Superior temporal gyrus (tissue), 1 donor: ENCODE results near the gene PRDM11.

Source experiments
- DNase-seq: peaks from one replicate; pipeline ENCODE4 v3.0.0-alpha.2; 2016; ENCODE audit errors: extremely low spot score

PRDM11 gene

DNA sequence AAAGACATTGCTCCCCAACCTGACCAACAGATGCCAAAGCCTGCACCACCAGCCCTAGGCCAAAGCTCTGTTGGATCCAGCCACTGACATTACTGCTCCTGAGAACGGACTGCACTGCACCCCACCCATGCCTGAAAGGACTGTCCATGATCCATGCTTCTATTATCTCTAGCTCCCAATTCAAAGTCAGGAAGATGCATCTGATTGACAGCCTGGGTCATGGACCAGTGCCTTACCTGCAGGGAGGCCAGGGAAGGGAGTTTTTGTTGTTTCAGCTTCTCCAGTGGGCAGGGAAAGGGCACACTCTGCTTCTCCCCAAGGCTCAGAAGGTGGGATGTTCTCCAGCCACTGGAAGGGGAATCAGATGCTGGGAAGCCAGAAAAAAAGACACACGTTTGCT, 4.8 kb upstream of the PRDM11 start:
- no peak for DNase-seq

DNA sequence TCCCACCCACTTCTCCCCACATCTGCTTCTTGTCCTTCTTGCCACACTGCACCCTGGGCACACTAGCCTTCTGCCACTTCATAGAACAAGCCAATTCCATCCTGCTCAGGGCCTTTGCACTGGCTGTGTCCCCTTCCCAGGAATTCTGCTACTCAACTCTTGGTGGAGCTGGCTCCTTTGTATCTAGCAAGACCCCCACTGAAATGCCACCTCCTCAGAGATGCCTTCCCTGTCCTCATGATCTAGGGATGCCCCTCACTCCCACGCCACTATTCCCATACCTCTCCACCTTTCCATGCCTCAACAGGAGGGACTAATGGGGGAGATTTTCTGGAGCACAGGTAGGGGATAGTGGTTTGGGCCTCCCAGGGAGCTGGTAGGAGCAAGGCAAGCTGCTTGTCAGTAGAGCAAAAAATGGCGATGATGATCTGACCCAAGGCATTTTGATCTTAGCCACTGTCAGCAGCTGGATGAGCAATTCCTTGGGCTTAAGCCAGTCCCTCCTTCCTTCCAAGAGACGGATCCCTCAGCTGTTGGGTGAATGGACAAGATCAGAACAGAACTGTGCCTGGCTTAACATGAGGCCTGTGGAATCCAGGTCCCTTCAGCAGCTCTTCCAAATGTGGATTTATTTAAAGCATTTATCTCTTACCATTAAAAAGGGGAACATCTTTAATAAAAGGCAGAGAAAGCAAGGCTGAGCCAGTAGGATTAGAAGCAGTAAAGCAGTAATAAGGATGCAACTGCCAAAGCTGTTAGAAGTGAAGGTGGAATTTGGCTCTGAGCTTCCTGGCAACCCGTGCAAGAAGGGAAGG, 4.0 kb upstream of the PRDM11 start:
- no peak for DNase-seq

DNA sequence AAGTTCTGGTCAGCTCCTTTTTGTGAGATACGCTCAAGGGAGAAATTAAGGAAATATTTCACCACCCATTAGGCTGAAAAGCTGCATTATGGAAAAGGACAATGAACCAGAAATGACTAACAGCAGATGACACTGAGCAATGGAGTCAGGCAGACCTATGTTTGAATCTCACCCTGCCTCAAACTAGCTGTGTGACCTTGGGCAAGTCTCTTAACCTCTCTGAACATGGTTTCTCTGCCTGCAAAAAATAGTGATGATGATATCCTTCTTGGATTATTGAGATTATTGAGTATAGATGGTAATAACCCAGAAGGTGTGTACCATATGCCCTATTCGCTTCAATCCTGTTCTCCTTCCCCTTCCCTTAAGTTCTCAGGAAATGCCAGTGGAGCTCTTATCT, 2.9 kb upstream of the PRDM11 start:
- DNase-seq, result no peak

DNA sequence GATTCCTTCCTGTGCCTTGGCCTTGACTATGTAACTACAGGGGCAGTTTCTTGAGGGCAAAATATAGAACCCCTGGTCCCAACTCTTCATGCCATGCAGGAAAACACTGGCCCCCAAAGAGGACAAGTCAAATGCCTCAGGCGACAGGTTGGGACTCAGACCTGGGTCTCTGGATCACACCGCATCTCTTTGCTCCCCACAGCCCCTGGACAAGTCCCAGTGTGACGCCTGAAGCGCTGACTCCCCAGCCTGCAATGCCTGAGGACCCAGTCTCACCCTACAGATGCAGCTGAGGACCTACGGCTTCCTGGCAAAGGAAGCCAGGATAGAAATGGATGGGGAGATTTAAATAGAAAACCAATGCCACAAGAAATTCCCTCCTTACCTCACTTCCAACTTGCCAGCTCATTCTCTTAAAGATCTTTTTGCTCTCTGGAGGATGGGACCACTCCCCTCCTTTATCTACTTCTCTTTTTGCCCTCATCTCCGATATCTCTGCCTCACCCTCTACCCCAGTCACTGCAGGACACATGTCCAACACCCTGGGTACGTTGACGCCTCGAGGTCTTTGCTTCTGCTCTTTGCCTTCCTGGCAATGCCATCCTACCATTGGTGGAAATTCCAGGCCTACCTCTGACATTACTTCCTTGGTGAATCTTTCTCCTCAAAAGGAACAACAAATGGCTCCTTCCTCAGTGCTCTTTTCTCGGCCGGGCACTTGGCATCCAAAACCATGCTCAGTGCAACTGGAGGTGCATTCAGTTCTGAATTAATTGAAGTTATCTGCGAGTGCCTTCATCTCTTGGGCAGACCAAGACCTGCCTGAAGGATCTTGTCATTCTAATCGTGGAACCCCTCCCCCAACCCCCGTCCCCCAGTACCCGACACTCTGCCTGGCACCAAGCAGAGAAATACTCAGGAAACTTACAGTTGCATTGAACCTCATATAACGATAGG, 2.0 kb upstream of the PRDM11 start:
- no peak for DNase-seq

DNA sequence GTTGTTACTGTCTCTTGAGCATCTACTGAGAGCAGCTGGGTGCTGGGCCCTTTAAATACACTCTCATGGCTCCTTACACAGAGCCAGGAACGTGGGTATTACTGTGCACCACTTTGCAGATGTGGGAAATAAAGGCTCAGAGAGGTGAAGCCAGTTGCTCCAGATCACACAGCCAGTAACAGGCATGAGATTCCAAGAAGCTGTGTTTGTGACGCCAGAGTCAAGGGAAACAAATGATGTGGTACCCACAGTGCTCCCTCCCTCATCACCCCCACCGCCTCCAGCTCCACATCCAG, 1.4 kb upstream of the PRDM11 start:
- DNase-seq, result no peak

DNA sequence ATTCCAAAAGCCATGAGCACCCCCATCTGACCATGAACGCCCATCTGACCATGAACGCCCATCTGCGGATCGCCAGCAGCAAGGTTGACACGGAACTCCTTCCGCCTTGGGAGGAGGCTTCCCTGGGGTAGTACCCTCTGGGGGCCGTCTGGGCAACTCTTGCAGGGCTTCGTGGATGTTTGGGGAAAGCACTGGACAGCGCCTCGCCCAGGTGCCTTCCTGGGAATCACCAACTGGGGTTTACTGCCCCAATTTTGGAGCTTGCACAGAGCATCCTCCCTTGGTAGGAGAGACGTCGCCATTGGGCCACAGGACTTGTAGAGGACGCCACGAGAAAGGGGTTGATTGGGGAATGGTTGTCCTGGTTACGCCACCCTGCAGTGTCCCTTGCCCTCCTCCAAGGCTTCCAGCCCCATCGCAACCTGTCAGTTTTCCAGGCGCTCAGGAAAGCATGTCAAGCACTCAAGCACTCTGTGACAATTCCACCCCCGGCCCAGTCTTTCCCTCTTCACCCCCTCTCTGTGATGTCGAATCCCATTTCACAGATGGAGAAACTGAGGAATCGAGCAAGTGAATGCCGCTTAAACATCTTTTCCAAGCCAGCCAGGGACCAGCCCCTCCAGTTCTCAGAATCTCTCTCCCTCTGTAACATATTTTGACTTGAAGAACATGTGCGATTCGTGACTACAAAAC, 914 bp upstream of the PRDM11 start:
- no peak for DNase-seq

DNA sequence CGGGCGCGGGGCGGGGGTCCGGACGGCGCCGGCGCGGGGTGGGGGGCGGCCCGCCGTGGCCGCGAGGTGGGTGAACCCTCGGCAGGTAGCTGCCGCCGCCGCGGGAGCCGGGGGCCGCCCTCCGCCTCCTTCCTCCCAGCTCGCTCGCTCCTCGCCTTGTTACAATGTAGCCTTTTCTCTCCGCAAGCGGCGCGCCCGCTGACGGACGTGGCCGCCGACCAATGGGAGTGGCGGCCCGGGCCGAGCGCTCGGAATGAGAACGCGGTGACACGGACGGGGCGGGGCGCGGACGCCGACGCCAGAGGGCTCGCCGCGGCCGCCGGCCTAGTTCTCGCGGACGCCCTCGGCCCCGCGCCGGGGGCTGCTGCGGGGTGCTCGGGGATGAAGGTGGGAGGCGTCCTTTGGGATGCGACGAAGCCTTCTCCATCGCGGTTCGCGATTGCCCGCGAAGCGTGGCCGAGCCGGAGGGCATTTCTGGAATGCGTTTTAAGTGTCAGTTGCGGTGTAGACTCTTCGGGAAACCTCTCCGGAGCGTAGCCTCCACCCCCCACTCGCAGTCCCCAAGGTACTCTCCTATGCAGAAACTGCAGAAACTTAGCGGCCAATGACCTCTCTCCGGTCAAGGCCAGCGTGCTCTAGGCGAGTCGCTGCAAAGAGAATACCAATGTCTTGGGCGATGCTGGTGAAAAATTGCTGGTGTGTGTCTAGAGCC, 734 bp downstream of the PRDM11 start:
- DNase-seq, result peak; percentile 93

DNA sequence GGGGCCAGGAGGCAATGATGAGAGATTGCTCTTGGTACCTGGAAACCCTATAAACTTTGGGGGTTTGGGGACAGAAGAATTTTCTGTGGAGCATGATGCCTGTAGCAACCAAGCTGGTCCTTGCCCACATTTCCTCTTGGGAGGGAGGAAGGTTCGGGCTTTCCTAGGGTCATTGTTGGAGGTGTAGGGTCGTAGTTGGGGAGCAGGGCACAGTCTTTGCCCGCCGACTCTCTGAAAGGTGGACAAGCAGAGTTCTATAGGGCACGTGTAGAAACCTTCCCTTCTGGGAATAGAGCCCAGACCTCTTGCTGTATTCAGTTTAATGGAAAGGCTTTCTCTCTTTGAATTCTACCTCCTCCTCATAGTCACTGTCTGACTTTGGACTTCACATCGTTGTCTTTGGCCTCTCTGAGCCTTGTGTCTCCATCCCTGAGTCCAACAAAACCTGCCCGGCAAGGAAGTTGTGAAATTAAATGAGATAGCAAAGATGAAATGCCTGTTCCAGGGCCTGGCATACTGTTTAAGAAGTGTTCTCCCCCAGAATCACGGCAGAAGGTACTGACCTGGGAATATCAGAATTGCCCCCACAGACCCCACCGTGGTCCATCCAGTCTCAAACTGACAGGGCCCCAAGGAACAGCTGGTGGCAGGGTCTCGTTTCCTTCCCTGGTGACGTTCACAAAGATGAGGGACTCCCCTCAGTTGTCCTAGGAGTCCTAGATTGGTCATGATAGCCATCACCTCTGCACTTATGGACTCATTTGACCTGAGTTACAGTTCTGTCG, 1.6 kb downstream of the PRDM11 start:
- DNase-seq, result no peak

DNA sequence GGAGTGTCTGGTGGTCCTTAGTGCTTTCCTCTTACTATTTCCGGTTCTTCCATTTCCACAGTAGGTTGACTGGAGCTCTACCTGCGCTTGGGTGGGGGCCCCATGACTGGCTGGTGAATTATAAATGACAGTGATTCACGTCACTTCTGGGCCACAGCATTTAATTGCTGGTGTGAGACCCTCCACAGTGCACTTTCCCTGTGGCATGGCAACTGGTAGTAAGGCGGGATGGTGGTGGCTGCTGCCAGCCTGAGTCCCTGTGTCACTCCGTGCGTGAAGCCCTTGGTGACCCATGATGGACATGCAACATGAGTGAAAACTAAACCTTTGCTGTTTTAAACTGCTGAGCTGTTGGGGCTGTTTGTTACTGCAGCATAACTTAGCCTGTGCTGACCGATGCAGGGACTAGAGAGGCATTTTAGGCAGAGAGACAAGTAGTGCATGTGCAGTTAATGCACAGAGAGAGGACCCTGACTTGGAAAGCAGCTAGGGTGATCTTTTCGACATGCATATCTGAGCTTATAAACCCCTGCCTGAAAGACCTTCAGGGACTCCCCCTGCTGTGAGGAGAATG, 3.1 kb downstream of the PRDM11 start:
- DNase-seq, result no peak

DNA sequence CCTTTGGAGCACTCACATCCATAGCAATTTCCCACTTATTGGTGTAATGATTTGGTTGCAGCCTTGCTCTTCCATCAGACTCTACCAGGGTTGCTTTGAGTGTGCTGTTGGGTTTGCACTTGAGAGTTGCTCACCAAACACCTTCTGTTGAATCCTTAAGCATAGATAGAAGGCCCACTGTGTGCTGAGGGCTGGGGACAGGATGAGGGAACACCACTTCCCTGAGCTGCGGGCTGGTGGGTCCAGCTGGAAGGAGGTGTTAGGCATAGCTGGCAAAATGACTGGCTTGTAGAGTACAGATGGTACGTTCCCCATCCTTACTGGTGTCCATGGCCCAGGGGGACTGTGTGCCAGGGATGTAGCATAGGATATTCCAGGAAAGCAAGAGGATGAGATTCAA, 3.9 kb downstream of the PRDM11 start:
- DNase-seq, result no peak

DNA sequence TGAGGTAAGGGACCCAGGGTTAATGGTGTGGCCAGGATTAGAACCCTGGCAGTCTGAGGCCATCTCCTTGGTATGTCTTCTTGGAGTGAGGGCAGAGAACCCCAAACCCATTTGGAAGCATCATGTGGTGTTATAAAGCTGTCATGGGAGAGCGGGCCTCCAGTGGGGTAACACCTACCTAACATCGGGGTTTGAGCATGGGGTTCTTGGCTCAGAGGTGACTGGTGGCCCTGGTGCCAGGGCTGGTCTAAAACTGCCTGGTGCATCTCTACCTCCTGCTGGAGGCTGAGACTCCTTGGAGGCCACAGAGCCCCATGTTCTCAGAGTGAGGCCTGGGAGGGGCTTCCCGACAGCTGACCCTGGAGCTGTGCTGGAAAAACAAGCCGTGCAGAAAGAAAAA, 4.5 kb downstream of the PRDM11 start:
- no peak for DNase-seq

DNA sequence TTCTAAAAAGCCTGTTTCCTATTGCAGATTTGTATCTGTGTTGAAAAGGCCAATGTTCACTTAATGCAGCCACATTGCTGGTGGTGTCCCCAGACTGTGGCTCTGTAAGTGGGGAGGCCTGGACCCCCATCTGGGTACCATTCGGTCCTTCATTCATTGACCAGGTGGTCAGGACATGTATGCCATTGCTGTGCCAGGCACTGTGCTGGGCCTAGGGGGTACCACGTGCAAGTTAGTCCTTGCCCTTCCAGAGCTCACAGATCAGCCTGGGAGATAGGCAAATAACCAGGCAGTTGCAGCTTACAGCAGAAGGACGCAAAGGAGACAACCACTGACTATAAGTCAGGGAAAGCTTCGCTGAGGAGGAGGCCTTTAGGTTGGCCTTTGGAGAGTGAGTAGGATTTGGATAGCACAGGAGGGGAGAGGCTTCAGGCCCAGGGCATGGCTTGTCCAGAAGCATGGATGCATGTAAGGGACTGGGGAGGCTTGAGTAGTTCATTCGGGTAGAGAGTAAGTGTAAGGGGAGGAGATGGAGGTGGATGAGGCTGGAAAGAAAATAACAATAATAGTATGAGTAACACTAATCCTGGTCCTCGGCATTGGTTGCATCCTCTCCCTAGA, 5.0 kb downstream of the PRDM11 start:
- no peak for DNase-seq

DNA sequence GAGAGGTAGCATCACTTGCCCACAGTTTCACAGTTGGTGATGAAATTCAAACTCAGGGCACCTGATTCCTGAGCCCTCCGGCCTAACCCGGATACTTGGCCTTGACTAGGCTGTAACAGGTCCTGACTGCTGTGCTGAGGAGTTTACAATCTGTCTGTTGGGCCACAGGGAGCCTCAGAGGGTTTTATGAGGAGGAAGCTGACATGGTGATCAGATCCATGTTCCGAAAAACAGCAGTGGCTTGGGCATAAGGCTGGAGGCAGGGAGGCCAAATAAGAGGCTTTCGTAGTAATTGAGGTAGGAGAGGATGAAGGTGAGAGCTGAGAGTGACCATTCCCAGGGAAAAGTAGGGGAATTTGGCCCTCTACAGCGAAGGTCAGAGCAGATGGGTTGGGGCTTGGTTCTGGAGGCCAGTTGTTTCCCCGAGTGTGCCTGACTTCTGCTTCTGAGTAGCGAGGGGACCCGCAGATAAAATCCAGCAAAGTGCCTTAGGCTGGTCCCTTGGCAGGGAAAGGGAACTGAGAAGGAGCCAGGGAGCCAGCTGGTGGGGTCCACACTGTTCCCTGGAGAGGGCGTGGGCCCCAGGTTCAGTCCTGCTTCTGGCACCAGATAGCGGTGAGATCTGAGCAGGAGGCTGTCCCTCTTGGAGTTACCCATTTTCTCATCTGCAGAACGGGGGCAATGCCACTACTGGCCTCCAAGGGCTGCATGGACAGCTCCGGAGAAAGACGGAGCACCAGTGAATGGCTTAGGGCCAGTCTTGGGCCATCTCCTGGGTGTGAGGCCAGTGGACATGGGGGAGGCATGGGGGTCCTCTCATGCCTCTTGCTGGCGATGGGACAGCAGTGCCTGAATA, 6.5 kb downstream of the PRDM11 start:
- no peak for DNase-seq

DNA sequence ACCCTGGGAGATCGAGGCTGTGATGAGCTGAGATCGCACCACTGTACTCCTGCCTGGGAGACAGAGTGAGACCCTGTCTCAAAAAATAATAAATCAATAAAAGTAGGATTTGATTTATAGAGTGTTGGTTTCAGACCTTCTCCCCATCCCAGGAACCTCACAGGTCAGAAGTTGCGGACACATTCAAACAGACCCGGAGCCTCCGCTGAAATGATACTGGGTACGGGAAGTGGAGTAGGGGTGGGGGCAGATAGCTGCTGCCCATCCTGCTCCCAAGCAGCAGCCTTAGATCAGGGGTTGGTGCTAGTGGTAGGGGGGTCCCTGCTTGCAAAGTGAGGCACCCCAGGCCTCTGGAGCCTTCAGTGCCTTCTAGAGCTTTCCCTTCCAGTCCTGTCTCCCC, 7.8 kb downstream of the PRDM11 start:
- no peak for DNase-seq

DNA sequence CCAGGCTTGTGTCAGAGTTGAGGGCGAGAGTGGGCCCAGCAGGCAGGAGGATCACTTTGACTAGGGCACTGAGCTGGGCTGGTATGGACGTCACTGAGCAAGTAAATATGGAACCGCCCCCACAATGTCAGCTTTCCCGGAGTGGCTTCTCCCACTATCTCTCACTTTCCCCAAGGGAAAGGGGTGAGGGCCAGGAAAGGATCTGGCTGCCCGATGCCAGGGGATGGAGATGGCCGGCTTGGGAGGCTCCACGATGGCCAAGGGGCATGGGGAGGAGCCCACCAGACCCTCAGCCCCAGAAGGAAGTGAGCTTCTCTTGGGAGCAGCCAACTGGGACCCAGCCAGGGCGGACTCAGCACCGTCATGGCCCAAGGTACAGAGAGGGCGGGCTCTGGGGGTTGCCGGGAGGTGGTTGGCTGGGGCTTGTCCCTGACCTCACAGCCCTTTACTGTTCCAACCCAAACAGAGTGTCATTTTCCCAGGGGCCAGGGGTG, 8.7 kb downstream of the PRDM11 start:
- DNase-seq, result no peak

DNA sequence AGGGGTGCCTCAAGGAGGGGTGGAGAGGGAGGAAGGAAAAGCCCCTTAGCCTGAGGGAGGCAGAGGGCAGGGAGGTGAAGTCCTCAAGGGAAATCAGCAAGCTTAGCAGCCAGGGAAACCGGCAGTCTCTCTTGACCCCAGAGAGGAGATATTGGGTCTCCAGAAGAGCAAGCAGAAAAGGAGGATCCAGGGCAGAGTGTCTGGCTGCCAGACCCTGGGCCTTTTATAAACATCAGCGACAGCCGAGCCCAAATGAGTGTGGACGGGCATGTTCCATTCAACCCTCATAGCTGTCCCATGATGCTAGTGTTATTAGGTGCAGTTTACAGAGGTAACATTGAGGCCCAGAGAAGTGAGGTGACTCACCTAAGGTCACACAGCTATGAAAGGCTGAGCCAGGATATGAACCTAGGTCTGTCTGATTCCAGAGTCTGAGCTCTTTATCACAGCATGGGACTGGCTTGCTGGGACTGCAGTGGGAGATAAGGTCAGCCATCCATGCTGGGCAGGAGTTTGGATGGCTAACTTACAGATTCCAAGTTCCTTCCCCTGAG, 9.3 kb downstream of the PRDM11 start:
- DNase-seq, result no peak

DNA sequence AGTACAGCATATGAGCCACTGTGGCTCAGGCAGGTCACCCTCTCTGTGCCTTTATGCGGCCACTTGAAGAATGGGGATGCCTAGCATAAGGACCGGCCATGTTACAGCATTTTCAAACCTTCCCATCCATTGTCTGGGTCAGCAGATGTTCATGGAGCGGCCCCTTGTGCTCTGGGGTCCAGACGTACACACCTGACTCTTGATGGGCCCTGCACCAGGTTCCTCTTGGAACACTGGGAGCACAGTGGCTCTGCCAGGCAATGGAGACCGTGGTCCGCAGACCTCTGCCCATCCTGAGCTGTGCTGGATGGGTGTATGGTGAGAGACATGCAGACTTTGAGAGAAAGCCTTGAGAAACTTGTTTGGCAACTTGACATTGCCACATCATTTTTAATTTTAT, 9.8 kb downstream of the PRDM11 start:
- no peak for DNase-seq

DNA sequence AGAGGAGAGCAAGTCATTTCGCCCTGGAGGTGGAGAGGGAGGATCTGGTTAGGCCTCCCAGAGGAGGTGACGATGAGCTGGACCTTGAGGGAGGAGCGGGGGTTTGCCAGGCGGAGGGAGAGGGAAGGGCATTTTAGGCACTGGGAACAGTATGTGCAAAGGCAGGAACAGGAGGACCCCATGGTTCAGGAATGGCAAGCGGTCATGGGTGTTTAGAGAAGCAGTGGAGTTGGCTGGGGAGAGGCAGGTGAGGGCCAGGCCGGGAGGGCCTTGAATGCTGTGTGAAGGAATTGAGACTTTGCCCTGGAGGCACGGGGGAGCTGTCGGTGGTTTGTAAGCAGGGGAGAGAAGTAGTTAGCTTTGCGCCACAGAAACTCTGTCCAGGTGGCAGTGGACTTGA, 10.3 kb downstream of the PRDM11 start:
- no peak for DNase-seq
